NT2/D1 (cell line): ENCODE measurements around the gene SLC7A7.

Experiments
- SUZ12 ChIP-seq: IDR thresholded peaks from 2 replicates; pipeline ENCODE4 v1.6.1; 2011; ENCODE audit not compliant: insufficient read length, insufficient read depth; ENCODE audit errors: extremely low read depth
- YY1 ChIP-seq: IDR thresholded peaks from 2 replicates; pipeline ENCODE4 v1.6.1; 2011; ENCODE audit not compliant: insufficient read length, insufficient read depth

- TF ChIP-seq YY1 (no peak), SUZ12 (no peak)
Measured at GRCh38 chr14:22842211-22843122, 27.2 kb upstream of the SLC7A7 start.
